Measurements from ENCODE around the gene ANKRD11.

Gene ANKRD11

DNA sequence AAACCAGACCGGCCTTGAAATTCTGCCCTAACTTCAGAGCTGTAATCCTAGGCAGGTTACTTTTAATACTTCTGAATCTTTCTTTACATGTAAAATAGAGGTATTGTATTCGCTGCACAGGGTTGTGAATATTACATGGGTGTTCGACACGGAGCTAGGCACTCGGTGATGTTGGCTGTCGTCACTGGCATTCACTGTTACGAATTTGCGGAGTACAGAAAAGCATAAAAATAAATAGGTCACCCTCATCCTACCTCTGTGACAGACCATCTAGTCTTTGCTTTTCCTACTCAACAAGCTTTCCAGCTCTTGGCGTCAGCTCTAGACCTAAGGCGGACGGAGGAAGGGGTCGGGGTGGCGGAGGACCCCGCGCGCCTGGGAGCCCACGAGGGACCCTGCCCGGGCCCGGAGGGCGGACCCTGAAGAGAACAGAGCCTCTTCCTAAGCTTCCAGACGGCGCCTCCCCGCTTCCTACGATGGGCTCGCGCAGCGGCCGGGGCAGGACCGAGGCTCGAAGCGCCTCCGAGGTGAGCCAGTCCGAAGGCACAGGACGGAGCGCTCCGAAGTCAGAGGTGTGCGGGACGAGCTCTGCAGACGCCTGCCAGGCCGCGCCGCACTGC is 17.0 kb upstream of the ANKRD11 start:
- DNase-seq (ENCODE audit: low read depth, low spot score) = no peak
- TF ChIP-seq, protein P1, sequence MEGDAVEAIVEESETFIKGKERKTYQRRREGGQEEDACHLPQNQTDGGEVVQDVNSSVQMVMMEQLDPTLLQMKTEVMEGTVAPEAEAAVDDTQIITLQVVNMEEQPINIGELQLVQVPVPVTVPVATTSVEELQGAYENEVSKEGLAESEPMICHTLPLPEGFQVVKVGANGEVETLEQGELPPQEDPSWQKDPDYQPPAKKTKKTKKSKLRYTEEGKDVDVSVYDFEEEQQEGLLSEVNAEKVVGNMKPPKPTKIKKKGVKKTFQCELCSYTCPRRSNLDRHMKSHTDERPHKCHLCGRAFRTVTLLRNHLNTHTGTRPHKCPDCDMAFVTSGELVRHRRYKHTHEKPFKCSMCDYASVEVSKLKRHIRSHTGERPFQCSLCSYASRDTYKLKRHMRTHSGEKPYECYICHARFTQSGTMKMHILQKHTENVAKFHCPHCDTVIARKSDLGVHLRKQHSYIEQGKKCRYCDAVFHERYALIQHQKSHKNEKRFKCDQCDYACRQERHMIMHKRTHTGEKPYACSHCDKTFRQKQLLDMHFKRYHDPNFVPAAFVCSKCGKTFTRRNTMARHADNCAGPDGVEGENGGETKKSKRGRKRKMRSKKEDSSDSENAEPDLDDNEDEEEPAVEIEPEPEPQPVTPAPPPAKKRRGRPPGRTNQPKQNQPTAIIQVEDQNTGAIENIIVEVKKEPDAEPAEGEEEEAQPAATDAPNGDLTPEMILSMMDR (IDR thresholded peaks at IDR 0.05; ENCODE audit: low read depth, low read length) = no peak
- peak overlapping the region; percentile 80 for H3K4me3 ChIP-seq (ENCODE audit: low read depth, low read length)
- in situ Hi-C loops (cut with HindIII; ENCODE audit: low sequenced_read_pairs) = no loop called here

DNA sequence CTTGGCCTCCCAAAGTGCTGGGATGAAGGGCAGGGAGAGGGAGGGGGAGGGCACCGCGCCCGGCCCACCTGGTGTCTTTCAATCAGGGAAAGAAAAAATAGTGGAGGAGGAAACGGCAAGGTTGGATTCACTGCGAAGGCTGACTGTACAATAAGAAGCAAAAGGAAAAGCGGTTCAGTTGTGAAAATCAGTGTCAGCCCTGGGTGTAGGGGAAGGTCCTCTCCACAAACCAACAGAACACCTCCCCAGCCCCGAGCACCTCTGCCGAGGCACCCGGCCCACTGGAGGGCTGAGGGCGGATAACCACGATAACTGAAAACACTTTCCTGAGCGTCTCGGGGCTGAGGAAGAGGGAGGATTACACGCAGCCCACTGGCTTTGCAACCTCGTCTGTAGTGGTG is 16.4 kb upstream of the ANKRD11 start:
- TF ChIP-seq, protein P1 (IDR thresholded peaks at IDR 0.05; ENCODE audit: low read depth, low read length) = no peak
- in situ Hi-C loops (cut with HindIII; ENCODE audit: low sequenced_read_pairs) = no loop called here
- no peak for DNase-seq (ENCODE audit: low read depth, low spot score)
- H3K4me3 ChIP-seq (ENCODE audit: low read depth, low read length) = peak overlapping the region; percentile 80

GRCh38 chr16:89506113-89506504 is 15.7 kb upstream of the ANKRD11 start:
- TF ChIP-seq, protein P1 (IDR thresholded peaks at IDR 0.05; ENCODE audit: low read depth, low read length) = no peak
- H3K4me3 ChIP-seq (ENCODE audit: low read depth, low read length) = no peak overlapping the region
- in situ Hi-C loops (cut with HindIII; ENCODE audit: low sequenced_read_pairs) = no loop called here
- DNase-seq (ENCODE audit: low read depth, low spot score) = no peak

GRCh38 chr16:89505204-89506112 is 15.1 kb upstream of the ANKRD11 start:
- in situ Hi-C loops (cut with HindIII; ENCODE audit: low sequenced_read_pairs) = no loop called here
- TF ChIP-seq, protein P1 (IDR thresholded peaks at IDR 0.05; ENCODE audit: low read depth, low read length) = no peak
- no peak overlapping the region for H3K4me3 ChIP-seq (ENCODE audit: low read depth, low read length)
- peak; percentile 78 for DNase-seq (ENCODE audit: low read depth, low spot score)

DNA sequence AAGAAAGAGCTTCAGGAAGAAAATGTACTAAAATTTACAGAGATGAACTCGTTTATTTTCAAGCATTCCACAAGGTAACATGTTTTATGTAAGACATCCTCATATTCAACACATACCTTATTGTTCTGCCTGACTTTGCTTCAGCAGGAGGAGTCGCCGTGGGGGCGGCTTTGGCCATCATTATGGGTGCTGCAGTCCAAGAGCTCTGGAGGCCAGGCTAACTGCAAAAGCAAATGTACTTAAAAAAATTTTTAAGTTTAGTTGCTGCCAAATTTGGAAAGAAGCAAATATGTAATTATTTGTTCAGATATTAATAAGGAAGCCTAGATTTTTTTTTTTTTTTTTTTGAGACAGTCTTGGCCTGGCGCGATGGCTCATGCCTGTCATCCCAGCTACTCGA is 13.7 kb upstream of the ANKRD11 start:
- no peak for DNase-seq (ENCODE audit: low read depth, low spot score)
- TF ChIP-seq, protein P1 (IDR thresholded peaks at IDR 0.05; ENCODE audit: low read depth, low read length) = no peak
- H3K4me3 ChIP-seq (ENCODE audit: low read depth, low read length) = no peak overlapping the region
- in situ Hi-C loops (cut with HindIII; ENCODE audit: low sequenced_read_pairs) = no loop called here

DNA sequence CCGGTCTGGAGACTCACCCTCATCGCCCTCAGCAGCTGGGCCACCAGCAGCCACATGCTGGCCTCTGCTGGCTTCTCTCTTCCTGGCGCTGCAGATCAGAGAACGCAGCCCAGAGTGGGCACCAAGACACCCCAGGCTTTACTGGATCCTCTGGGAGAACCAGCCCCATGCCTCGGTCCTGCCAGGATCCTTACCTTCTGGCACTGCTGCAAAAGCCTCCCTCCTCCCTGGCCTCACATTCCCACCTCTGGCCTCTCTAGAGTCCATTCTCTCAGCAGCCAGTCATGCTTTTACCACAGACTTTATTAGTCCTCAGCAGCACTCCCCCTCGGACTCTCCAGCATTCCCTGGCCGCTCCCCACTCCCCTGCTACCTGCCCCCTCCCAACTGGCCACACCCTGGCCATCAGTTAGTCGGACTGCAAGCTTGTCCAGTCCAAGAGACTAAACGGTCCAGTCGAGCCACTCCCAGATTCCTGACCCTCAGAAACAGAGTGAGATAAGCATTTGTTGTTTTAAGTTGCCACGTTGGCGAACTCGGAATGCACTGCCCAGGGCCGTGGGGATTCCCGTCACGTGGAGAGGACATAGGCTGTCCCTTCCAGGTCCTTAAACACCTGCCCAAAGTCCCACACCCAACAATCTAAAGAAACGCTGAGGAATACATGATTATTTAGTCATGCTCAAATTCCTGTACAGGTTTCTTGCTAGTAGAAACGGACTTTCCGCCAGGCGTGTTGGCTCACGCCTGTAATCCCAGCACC is 11.9 kb upstream of the ANKRD11 start:
- TF ChIP-seq, protein P1 (IDR thresholded peaks at IDR 0.05; ENCODE audit: low read depth, low read length) = no peak
- in situ Hi-C loops (cut with HindIII; ENCODE audit: low sequenced_read_pairs) = no loop called here
- DNase-seq (ENCODE audit: low read depth, low spot score) = no peak
- H3K4me3 ChIP-seq (ENCODE audit: low read depth, low read length) = no peak overlapping the region

All from astrocyte of the spinal cord (primary cell).